ENCODE data around the gene BTN1A1.
"Not testable (repeated sequence)": the region's sequence is repeated elsewhere in the genome, so short reads cannot be mapped to it uniquely, and the experiment has no call there.

Gene BTN1A1, protein sequence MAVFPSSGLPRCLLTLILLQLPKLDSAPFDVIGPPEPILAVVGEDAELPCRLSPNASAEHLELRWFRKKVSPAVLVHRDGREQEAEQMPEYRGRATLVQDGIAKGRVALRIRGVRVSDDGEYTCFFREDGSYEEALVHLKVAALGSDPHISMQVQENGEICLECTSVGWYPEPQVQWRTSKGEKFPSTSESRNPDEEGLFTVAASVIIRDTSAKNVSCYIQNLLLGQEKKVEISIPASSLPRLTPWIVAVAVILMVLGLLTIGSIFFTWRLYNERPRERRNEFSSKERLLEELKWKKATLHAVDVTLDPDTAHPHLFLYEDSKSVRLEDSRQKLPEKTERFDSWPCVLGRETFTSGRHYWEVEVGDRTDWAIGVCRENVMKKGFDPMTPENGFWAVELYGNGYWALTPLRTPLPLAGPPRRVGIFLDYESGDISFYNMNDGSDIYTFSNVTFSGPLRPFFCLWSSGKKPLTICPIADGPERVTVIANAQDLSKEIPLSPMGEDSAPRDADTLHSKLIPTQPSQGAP

DNA sequence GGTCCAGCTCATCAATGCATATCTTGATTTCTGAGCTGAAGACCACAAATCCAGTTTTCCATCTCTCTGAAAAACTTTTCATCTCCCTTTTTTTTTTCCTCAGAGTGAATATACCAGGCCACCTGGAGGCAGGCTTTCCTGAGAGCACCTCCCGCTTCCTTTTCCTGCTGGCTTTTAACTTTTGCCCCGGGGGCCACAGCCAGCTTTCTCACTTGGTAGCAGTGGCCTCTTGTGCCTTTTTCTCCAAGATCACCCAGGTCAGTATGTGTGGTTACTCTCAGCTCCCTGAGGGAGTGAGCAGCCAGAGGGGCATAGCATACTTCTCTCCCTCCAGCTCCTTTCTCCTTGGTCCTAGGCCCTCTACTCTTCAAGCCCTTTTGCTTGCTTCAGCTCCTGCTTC, at the start of gene BTN1A1:
Gene BTN1A1 (plus strand): TSS at position 202 of the 400 bp plus-strand sequence. CDS start 984 bp downstream, outside the sequence.
- no peak for DNase-seq

DNA sequence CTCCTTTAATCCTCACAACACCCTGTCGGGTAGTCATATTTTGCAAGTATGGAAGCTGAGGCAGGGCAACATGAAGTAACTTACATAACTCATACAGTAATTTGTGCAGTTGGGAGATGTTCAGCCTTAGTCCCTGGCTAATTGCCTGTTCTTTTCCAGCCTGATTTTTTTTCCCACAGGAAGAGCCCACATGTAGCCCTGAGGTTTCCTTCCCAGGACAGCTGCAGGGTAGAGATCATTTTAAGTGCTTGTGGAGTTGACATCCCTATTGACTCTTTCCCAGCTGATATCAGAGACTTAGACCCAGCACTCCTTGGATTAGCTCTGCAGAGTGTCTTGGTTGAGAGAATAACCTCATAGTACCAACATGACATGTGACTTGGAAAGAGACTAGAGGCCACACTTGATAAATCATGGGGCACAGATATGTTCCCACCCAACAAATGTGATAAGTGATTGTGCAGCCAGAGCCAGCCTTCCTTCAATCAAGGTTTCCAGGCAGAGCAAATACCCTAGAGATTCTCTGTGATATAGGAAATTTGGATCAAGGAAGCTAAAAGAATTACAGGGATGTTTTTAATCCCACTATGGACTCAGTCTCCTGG, 47.4 kb upstream of the BTN1A1 start:
- DNase-seq, result no peak

DNA sequence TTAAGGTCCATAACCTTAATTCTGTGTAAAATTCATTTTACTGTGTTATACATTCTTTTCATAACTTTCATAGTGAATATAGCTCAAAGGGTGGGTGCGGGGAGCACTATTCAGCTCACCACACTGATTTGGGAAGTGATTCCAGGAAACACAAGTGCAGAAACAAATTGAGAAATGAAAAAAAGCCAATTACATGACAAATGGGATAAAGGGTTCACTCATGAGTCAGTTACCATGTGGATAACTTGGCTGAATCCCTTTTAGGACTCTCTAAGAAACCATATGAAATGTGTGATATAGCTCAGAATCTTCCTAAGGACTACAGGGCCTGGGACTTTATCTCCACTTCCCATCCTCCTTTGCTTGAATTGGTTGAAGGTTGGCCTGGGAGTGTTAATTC, 45.5 kb upstream of the BTN1A1 start:
- no peak for DNase-seq

DNA sequence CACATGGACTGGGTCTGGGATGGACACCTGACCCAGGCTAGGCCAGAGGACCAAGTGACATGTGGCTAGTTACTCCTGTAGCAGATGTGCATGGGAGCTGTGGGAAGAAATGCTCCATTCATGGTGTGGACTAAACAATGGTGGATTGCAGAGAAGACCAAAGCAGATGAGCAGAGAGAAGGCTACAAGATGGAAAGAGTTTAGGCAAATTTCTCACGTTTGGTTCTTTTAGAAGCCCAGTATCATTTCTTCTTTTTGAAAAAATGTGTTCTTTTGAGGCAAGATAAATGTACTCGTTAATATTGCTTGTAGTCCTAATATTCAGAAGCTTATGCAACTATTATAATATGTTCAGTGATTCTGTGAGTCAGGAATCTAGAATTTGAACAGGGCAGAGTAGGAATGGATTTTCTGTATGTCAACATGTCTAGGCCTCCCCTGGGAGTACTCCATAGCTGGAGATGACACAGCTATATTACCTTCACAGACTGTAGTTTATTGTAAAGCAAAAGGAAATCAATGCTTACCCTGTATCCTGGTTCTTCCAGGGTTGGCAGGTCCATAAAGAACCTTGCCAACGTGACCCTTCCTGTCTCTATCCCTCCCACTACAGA, 44.6 kb upstream of the BTN1A1 start:
- DNase-seq, result no peak

- DNase-seq, result no peak
Observed at GRCh38 chr6:26457264-26457805, 42.8 kb upstream of the BTN1A1 start.

- peak; percentile 58 for DNase-seq
Observed at GRCh38 chr6:26457806-26458688, 42.1 kb upstream of the BTN1A1 start, which contains the start of gene BTN2A1. Gene BTN2A1, plus strand, starts transcription at chr6:26457955. Its CDS starts 682 bp downstream, at chr6:26458637.

DNA sequence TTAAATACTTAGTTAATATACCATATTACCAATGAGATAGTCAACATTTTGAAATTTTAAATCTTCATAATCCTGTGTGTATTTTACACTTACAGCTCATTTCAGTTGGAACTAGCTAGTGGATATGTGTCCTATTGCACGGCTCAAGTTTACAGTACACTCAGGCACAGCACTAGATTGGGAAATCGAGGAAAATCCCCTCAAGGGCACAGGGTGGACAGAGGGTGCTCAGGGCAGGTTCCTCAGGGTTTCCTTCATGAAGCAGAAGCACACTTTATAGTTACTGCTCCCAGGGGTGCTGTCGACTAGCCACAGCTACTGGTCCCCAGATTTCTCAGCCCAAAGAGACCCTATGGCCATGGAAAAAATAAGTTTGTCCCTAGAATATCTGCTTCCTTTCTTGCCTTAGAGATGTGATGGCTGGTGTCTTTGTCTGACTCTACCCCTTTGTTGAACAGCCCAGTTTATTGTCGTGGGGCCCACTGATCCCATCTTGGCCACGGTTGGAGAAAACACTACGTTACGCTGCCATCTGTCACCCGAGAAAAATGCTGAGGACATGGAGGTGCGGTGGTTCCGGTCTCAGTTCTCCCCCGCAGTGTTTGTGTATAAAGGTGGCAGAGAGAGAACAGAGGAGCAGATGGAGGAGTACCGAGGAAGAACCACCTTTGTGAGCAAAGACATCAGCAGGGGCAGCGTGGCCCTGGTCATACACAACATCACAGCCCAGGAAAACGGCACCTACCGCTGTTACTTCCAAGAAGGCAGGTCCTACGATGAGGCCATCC, 40.9 kb upstream of the BTN1A1 start:
- no peak for DNase-seq

- DNase-seq, result not testable (repeated sequence)
Observed at GRCh38 chr6:26461353-26461752, 38.8 kb upstream of the BTN1A1 start.

GRCh38 chr6:26464014-26464413, 36.1 kb upstream of the BTN1A1 start:
- no peak for DNase-seq

GRCh38 chr6:26464416-26465131, 35.5 kb upstream of the BTN1A1 start:
- no peak for DNase-seq

- DNase-seq, result no peak
Observed at GRCh38 chr6:26465776-26466175, 34.3 kb upstream of the BTN1A1 start.

- no peak for DNase-seq
Observed at GRCh38 chr6:26468829-26469228, 31.3 kb upstream of the BTN1A1 start.

- DNase-seq, result no peak
Observed at GRCh38 chr6:26470643-26471042, 29.5 kb upstream of the BTN1A1 start.

- DNase-seq, result no peak
Observed at GRCh38 chr6:26471970-26472369, 28.1 kb upstream of the BTN1A1 start.

- no peak for DNase-seq
Observed at GRCh38 chr6:26472549-26473290, 27.4 kb upstream of the BTN1A1 start.

GRCh38 chr6:26473429-26473757, 26.7 kb upstream of the BTN1A1 start:
- no peak for DNase-seq

DNA sequence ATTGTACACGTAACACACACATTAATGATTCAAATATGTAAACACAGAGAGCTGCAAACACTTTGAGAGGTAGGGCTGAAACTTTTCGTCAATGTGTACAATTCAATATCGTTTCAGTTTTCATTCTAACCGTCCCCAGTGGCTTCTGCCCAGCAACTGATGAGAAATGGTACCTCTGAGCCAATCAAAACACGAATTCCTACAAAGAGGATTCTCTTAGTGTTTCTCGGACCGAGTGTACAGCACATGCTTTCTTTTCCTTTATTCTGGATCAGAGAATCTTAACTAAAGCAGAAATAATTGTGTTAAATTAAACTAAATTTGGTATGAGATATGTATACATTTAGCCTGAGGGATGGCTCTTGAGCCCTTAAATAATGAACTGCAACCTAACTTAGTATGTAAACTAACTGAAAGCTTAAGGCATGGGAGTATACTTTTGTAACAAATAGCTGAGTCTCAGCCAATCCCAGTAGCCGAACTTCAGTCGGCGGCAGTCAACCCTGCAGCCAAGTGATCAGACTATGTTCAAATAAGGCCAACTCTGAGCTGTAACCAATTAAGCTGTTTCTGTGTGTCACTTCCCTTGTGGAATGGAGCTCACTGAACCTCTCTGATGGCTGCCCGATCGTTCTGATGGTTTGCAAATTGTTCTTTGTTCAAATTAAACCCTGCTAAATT, 26.2 kb upstream of the BTN1A1 start:
- DNase-seq, result peak; percentile 73

DNA sequence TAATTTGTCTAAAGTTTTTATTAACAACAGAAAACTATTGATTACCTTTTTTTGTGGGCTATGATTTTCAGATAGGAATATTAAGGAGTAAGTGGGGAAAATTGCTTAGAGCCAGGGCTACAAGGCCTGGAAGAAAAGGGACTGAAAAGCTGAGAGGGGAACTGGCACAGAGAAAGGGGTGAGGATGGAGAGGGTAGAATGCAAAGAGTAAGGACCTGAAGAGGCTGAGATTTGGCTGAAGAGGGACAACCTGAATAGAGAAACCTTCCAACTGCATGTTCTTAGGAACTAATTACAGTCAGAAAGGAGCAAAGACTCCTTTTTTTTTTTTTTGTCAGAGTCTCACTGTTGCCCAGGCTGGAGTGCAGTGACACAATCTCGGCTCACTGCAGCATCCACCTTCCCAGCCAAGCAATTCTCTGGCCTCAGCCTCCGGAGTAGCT, 25.6 kb upstream of the BTN1A1 start:
- DNase-seq, result peak; percentile 43

Measured in DMS79 treated with DMSO at 0.1 percent for 48 hours (cell line).